Measurements from ENCODE around the gene PPP1R18. TPM values are rescaled to one million over a fixed set of nuclear protein-coding genes. Genes with fewer than 3 reads are reported as not detected.

The PPP1R18 gene
- total and polyA plus RNA-seq, 9 of the 15 experiments (the other 6 are each of a cell fraction or from before 2014, with no cell fraction given) = 12.0 to 99.2 (median 42.6) TPM

- TF ChIP-seq, protein P1, sequence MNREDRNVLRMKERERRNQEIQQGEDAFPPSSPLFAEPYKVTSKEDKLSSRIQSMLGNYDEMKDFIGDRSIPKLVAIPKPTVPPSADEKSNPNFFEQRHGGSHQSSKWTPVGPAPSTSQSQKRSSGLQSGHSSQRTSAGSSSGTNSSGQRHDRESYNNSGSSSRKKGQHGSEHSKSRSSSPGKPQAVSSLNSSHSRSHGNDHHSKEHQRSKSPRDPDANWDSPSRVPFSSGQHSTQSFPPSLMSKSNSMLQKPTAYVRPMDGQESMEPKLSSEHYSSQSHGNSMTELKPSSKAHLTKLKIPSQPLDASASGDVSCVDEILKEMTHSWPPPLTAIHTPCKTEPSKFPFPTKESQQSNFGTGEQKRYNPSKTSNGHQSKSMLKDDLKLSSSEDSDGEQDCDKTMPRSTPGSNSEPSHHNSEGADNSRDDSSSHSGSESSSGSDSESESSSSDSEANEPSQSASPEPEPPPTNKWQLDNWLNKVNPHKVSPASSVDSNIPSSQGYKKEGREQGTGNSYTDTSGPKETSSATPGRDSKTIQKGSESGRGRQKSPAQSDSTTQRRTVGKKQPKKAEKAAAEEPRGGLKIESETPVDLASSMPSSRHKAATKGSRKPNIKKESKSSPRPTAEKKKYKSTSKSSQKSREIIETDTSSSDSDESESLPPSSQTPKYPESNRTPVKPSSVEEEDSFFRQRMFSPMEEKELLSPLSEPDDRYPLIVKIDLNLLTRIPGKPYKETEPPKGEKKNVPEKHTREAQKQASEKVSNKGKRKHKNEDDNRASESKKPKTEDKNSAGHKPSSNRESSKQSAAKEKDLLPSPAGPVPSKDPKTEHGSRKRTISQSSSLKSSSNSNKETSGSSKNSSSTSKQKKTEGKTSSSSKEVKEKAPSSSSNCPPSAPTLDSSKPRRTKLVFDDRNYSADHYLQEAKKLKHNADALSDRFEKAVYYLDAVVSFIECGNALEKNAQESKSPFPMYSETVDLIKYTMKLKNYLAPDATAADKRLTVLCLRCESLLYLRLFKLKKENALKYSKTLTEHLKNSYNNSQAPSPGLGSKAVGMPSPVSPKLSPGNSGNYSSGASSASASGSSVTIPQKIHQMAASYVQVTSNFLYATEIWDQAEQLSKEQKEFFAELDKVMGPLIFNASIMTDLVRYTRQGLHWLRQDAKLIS (CRISPR knock-in tag; IDR thresholded peaks at IDR 0.05) = no peak
- TF ChIP-seq ZZZ3 (IDR thresholded peaks at IDR 0.05) (no peak), MYC (IDR thresholded peaks at IDR 0.05; ENCODE audit: low read depth, low read length) (no peak), MYC (CRISPR knock-in tag; IDR thresholded peaks at IDR 0.05; ENCODE audit: borderline replicate concordance, low read depth) (no peak), DMBX1 (CRISPR knock-in tag; IDR thresholded peaks at IDR 0.05; ENCODE audit: borderline replicate concordance) (no peak), ZNF507 (tag; conservative IDR thresholded peaks at IDR 0.05) (no peak), ZNF175 (CRISPR knock-in tag; IDR thresholded peaks at IDR 0.05; ENCODE audit: low read depth) (0 out of 2 replicates have a peak, but pooled peaks have one; percentile 41), STAT5B (CRISPR knock-in tag; IDR thresholded peaks at IDR 0.05) (no peak), ZNF316 (IDR thresholded peaks at IDR 0.05) (no peak), KHSRP (IDR thresholded peaks at IDR 0.05) (no peak), CHD1 (IDR thresholded peaks at IDR 0.05; ENCODE audit: low read length) (peak; percentile 65), ZNF740 (CRISPR knock-in tag; IDR thresholded peaks at IDR 0.05) (0 out of 2 replicates have a peak, but pooled peaks have one; percentile 0), ZNF740 (tag; IDR thresholded peaks at IDR 0.05) (no peak), NR2C2 (CRISPR knock-in tag; IDR thresholded peaks at IDR 0.05) (no peak), NR2C2 (tag; IDR thresholded peaks at IDR 0.05) (0 out of 2 replicates have a peak, but pooled peaks have one; percentile 10), KLF1 (tag; IDR thresholded peaks at IDR 0.05) (no peak), SNRNP70 (optimal IDR thresholded peaks at IDR 0.05; ENCODE audit: low read depth, low read length) (no peak), XRCC3 (IDR thresholded peaks at IDR 0.05) (no peak), KAT2B (IDR thresholded peaks at IDR 0.05; ENCODE audit: low read depth, low read length) (no peak), HINFP (tag; conservative IDR thresholded peaks at IDR 0.05; ENCODE audit: low read depth) (no peak)
- TF ChIP-seq, protein P2, sequence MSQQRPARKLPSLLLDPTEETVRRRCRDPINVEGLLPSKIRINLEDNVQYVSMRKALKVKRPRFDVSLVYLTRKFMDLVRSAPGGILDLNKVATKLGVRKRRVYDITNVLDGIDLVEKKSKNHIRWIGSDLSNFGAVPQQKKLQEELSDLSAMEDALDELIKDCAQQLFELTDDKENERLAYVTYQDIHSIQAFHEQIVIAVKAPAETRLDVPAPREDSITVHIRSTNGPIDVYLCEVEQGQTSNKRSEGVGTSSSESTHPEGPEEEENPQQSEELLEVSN (IDR thresholded peaks at IDR 0.05; ENCODE audit: borderline replicate concordance in 1 of 2, extremely low read depth in 1 of 2, insufficient read depth in 1 of 2, insufficient read length in 1 of 2, low read depth in 1 of 2, low read length in 1 of 2, poor library complexity in 1 of 2, severe bottlenecking in 1 of 2) = peak in 1 of 2 experiments; percentile 7
Observed at GRCh38 chr6:30687659-30688431, 1.4 kb upstream of the PPP1R18 start (continued).
